AG08395 (cell line): Measurements from ENCODE around the gene TMEM63C.

Experiments
- DNase-seq: peaks from one replicate; pipeline ENCODE4 v3.0.0; 2012; ENCODE audit warnings: mixed read lengths, low spot score

The TMEM63C gene

GRCh38 chr14:77197988-77198387 lies 16.4 kb downstream of the TMEM63C start:
- DNase-seq = no peak

GRCh38 chr14:77198561-77198960 lies 17.0 kb downstream of the TMEM63C start:
- DNase-seq = no peak

GRCh38 chr14:77199590-77199989 lies 18.0 kb downstream of the TMEM63C start:
- DNase-seq = no peak

- no peak for DNase-seq
These were observed 18.9 kb downstream of the TMEM63C start for GRCh38 chr14:77200406-77200985.

- no peak for DNase-seq
These were observed 20.1 kb downstream of the TMEM63C start for GRCh38 chr14:77201696-77202095.

GRCh38 chr14:77203611-77204458 lies 22.2 kb downstream of the TMEM63C start:
- DNase-seq = no peak

- DNase-seq = no peak
These were observed 22.8 kb downstream of the TMEM63C start for GRCh38 chr14:77204459-77204771.

GRCh38 chr14:77204907-77205306 lies 23.3 kb downstream of the TMEM63C start:
- DNase-seq = no peak

- no peak for DNase-seq
These were observed 24.0 kb downstream of the TMEM63C start for GRCh38 chr14:77205566-77205965.

- no peak for DNase-seq
These were observed 24.7 kb downstream of the TMEM63C start for GRCh38 chr14:77206261-77206824.

- no peak for DNase-seq
These were observed 25.3 kb downstream of the TMEM63C start for GRCh38 chr14:77206877-77207389.

- peak; percentile 85 for DNase-seq
These were observed 26.8 kb downstream of the TMEM63C start for GRCh38 chr14:77208291-77208978.

GRCh38 chr14:77208979-77209318 lies 27.4 kb downstream of the TMEM63C start:
- DNase-seq = no peak

GRCh38 chr14:77212097-77212870 lies 30.7 kb downstream of the TMEM63C start:
- DNase-seq = no peak

- DNase-seq = peak; percentile 31
These were observed 31.5 kb downstream of the TMEM63C start for GRCh38 chr14:77212943-77213678.

- DNase-seq = no peak
These were observed 32.0 kb downstream of the TMEM63C start for GRCh38 chr14:77213679-77214016.

- no peak for DNase-seq
These were observed 32.6 kb downstream of the TMEM63C start for GRCh38 chr14:77214216-77214615.

GRCh38 chr14:77217551-77217950 lies 36.0 kb downstream of the TMEM63C start:
- DNase-seq = no peak

- no peak for DNase-seq
These were observed 38.0 kb downstream of the TMEM63C start for GRCh38 chr14:77219591-77219990.

- DNase-seq = no peak
These were observed 38.8 kb downstream of the TMEM63C start for GRCh38 chr14:77220246-77221017.
